T-helper 2 cell treated with Interferon-gamma antibody and Interleukin-4, amounts not matched to agents 100 ng/mL and 5 ng/mL, for 36 hours (primary cell): ENCODE data around the gene HNRNPH1. TPM values are rescaled to one million over a fixed set of nuclear protein-coding genes. Genes with fewer than 3 reads are reported as not detected.
"Not testable (repeated sequence)": the region's sequence is repeated elsewhere in the genome, so short reads cannot be mapped to it uniquely, and the experiment has no call there.

Experiments used
- intact Hi-C: fragments of 100-400 bp; cut with micrococcal nuclease; formaldehyde crosslinking; loops from one replicate; pipeline ENCODE4 v1.15.1; 2023
- total RNA-seq: library from RNA; stranded (reverse); gene quantifications from 2 replicates; pipeline ENCODE4 v1.2.3, GENCODE V29; 2022

HNRNPH1 gene
- 1,116 and 1,120 TPM in 2 replicates for total RNA-seq

GRCh38 chr5:179623003-179623905, at the start of gene HNRNPH1:
HNRNPH1 (minus strand) TSS chr5:179623671; CDS start chr5:179623133, 538 bp downstream.
- intact Hi-C loops, result loop anchor here (1.0 to 10.0 kb wide), 9 partner anchors 14 to 1182 kb away; partner anchors contain the start of genes CANX, CLK4, MAML1 and MGAT1

- intact Hi-C loops, result no loop called here
Observed at GRCh38 chr5:179668391-179668790, 44.9 kb upstream of the HNRNPH1 start.

DNA sequence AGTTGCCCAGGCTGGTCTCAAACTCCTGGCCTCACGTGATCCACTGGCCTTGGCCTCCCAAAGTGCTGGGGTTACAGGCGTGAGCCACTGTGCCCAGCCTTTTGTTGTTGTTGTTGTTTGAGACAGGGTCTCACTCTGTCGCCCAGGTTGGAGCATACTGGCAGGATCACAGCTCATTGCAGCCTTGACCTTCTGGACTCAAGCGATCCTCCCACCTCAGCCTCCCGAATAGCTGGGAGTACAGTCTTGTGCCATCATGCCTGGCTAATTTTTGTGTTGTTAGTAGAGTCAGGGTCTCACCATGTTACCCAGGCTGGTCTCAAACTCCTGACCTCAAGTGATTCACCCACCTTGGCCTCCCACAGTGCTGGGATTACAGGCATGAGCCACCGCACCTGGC, 38.2 kb upstream of the HNRNPH1 start:
- intact Hi-C loops, result not testable (repeated sequence)

- intact Hi-C loops, result not testable (repeated sequence)
Observed at GRCh38 chr5:179658179-179658856, 34.8 kb upstream of the HNRNPH1 start.

DNA sequence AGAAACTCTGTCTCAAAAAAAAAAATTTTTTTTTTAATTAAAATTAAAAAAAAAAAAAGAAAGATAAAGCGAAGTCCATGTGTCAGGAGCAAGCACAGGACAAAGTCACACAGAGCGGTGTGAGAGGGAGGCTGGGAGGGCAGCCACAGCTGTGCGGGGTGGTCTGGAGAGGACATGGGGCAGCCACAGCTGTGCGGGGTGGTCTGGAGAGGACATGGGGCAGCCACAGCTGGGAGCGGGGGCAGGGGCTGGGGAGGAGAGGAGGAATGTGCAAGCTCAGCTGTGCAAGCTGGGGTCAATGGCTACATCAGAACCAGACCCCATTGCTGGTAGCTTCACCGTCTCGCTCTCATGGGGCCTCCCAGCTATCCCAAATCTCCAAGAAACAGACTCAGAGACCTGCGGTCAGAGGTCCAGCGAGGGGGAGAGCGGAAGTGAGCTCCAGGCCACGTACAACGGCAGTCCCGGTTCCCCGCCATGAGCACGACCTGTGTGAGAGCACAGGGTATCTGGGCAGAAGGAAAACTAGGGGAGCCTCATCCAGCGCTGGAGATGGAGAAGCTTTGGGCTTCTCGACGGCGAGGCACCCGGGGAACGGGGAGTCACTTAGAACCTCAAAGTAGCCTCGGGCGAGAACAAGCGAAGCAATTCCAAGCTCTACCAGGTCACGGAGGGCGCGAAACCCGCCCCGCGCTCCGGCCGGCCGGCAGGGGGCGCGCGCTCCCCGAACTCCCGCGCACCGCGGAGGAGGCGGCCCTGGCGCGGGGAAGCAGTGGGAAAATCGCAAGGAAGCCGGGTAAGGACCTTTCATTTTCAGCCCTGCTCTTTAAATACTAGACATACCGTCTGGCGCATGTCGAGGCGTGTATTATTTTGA, 34.1 kb upstream of the HNRNPH1 start:
- intact Hi-C loops, result not testable (repeated sequence)

GRCh38 chr5:179653135-179653534, 29.7 kb upstream of the HNRNPH1 start:
- intact Hi-C loops, result not testable (repeated sequence)

DNA sequence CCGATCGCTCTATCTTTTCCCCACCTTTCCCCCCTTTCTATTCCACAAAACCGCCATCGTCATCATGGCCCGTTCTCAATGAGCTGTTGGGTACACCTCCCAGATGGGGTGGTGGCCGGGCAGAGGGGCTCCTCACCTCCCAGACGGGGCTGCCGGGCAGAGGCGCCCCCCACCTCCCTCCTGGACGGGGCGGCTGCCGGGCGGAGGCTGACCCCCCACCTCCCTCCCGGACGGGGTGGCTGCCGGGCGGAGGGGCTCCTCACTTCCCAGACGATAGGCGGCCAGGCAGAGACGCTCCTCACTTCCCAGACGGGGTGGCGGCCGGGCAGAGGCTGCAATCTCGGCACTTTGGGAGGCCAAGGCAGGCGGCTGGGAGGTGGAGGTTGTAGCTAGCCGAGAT, 26.8 kb upstream of the HNRNPH1 start:
- intact Hi-C loops, result not testable (repeated sequence)

DNA sequence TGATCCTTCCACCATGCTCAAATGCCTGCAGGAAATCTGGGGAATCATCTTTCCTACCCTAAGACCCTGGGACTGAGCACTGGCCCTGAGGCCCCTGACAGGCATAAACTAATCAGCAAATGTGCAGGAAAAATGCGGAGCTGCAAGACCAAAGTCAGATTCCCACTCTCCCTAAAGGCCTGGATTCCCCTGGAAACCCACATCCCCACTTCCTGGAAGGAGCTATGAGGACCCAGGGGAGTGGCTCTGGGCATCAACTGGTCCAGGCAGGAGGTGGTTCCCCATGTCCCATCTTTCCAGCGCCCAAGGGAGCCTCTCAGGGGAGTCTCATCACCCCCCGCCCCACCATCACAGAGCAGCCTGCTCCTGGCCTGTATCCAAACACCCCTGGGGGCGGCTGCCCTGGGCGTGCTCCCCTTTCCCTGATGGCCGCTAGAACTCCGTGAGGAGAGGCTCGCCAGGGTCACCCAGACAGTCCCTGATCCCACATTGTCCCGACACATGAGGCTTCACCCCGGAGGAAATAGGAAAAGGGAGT, 25.8 kb upstream of the HNRNPH1 start:
- intact Hi-C loops, result not testable (repeated sequence)

DNA sequence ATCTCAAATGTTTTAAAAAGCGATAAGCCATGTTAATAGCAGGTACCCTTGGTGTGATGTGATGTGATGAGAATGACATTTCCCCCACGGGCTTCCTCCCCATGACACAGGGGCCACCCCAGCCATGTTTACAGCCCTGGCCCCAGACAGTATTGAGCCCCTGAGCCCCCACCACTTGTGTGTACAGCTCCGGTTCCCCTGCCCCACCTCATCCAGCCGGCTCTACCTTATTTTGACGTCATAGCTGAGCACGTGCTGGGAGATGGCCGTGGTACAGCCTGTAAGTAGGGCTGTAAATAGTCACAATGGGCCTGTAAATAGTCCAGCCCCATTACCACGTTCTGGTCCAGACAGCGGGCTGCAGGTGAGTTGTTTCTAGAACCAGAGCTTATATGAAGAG, 24.9 kb upstream of the HNRNPH1 start:
- intact Hi-C loops, result no loop called here

DNA sequence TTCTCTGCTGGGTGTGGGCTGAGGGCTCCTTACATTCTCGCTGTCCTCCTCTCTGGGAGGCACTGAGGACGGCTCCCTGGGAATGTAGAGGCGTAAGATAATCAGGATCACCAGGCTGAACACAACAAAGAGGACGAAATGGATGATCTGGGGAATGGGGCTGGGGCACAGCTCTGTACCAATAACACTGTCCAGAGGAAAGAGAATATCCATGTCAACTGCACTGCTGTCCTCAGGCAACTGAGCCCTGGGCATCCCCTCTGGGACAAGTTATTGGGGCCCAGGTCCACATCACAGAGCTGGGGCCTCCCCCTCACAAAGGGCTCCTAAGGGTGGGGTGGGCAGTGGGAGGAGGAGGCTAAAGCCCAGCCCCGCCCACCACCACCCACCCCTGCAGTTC, 21.3 kb upstream of the HNRNPH1 start:
- intact Hi-C loops, result not testable (repeated sequence)

DNA sequence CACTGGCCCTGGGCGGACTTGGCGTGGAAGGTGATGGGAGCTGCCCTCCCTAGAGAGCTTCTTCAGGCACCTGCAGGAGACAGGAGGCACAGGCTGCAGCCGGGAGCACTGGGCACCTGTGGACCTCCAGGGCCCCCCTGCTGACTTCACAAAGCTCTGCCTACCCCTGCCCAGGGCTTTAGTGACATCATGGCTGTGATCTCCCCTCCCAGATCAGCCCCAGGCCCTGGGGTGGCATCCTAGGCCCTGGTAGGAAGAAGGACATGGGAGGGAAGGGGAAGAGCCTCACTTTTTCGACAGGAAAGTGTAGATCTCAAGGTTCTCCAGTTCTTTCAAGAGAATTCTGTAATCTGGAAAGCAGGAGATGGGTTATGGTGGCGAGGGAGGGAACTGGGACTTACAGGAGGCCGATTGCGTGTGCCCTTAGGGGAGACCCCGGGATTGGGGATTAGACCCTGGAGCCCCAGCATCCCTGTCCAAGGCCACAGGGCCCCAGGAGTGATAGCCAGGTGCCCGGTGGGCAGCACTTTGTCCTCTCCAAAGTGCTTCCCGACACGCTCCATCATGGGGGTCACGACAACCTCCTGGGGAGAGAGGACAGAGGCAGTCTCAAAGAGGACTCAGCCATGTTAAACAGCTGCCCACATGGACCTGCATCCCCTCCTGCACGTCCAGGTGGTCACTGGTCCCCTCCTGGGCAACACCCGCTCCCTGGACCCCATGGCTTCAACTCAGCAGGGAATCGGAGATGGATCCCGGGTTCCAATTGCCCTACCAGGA, 19.9 kb upstream of the HNRNPH1 start:
- intact Hi-C loops, result not testable (repeated sequence)

DNA sequence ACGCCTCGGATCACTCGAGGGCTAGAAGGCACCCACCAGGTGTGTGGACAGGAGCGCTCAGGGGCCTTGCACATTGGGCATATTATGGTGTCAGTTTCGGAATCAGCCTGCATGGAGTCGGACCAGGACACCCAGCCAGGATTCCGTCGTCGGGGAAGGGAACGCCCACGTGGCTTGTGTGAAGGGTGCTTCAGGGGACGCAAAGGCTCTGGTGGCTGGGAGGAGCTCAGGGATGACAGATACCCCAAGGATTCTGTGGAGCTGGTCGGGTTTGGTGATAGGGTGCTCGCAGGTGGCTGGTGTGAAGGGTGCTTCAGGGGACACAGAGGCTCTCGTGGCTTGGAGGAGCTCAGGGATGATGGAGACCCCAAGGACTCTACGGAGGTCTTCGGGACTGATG, 19.2 kb upstream of the HNRNPH1 start:
- intact Hi-C loops, result not testable (repeated sequence)

DNA sequence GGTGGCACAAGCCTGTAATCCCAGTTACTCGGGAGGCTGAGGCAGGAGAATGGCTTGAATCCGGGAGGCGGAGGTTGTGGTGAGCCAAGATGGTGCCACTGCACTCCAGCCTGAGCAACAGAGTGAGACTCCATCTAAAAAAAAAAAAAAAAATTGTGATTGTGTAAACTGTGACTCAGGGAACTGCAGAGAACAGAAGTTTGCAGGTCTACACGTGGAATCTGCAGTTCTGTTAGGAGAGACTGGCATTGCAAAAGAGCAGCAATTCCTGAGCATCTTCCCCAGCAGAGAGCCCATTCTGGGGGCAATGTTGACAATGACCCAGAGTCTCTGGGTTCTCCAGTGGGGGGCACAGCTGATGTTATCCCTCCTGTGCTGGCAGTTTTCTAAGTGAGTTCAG, 18.3 kb upstream of the HNRNPH1 start:
- intact Hi-C loops, result not testable (repeated sequence)

GRCh38 chr5:179639296-179639695, 15.8 kb upstream of the HNRNPH1 start:
- intact Hi-C loops, result not testable (repeated sequence)

GRCh38 chr5:179634370-179635172, 11.1 kb upstream of the HNRNPH1 start:
- intact Hi-C loops, result not testable (repeated sequence)

DNA sequence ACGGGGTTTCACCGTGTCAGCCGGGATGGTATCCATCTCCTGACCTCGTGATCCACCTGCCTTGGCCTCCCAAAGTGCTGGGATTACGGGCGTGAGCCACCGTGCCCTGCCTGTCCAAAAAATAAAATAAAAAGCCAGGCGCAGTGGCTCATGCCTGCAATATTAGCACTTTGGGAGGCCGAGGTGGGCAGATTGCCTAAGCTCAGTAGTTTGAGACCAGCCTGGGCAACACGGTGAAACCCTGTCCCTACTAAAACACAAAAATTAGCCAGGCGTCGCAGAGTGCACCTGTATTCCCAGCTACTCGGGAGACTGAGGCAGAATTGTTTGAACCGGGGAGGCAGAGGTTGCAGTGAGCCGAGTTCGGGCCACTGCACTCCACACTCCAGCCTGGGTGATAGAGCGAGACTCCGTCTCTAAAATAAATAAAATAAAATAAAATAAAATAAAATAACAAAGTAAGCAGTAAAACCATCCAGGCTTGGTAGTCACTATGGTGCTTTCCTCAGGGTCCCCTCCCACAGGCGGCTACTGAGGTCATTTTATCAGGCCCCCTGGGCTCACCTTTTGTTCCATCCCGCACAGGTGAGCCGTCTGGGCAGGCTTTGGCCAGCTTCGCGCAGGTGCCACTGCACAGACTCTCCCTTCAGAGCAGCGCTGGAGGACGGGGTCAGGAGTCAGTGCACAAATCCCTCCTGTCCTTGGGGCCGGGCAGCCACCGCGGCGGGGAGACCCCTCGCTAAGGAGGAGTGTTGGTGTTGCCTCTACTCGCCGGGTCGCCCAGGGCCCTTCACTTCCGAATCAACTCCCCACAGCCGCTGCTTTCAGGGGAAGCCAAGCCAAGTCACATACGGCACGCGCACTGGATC, 10.3 kb upstream of the HNRNPH1 start:
- intact Hi-C loops, result not testable (repeated sequence)

DNA sequence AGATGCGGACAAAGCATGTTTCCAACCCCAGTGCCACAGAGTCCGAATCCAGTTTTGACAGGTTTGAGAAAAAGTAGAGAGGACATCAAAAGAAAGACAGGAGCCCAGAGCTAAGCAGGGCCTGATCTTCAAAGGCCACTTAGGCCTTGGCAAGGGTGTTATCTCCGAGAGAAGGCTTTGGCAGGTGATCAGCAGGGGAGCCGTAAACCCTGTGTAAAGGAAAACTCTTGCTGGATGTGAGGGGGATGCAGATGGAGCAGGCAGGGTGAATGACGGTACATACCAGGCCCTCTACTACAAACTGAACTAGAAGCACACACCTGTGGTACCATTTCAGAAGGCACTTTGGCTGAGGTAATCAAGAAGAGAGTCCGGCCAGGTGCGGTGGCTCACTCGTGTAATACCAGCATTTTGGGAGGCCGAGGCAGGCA, 1.4 kb upstream of the HNRNPH1 start:
- intact Hi-C loops, result loop anchor here (5.0 to 10.0 kb wide), 2 partner anchors 182 to 1180 kb away; partner anchors contain the start of genes MGAT1 and MGAT4B
